ENCODE measurements around the gene PLEKHJ1. TPM values are rescaled to one million over a fixed set of nuclear protein-coding genes. Genes with fewer than 3 reads are reported as not detected.

PLEKHJ1 gene
- total and polyA plus RNA-seq, 12 donors, result 18.1 to 89.5 (median 71.7) TPM

GRCh38 chr19:2233601-2234280 lies 2.4 kb downstream of the PLEKHJ1 start:
- Histone ChIP-seq H3K27ac (peak overlapping the region in 1 of 5 donors; percentile 14), H3K9me3 (replicated peaks in 1 of 3) (no peaks in the 10 kb centered on the region), H3K4me3 (no peak overlapping the region), H3K4me1 (replicated peaks in 1 of 2) (peaks cover 23 to 49% of the 10 kb centered on the region in 2 donors), H3K36me3 (replicated peaks in 1 of 2) (peaks cover 0 to 28% of the 10 kb centered on the region in 2 donors), H3K27me3 (no peaks in the 10 kb centered on the region)
- 75 to 84% (median 82%) methylated on average over 15 to 25 of the region's 25 CpGs for WGBS, 4 donors
- no peak for DNase-seq
- no peak for TF ChIP-seq POLR2A (IDR thresholded peaks at IDR 0.05)
- TF ChIP-seq, protein P1, sequence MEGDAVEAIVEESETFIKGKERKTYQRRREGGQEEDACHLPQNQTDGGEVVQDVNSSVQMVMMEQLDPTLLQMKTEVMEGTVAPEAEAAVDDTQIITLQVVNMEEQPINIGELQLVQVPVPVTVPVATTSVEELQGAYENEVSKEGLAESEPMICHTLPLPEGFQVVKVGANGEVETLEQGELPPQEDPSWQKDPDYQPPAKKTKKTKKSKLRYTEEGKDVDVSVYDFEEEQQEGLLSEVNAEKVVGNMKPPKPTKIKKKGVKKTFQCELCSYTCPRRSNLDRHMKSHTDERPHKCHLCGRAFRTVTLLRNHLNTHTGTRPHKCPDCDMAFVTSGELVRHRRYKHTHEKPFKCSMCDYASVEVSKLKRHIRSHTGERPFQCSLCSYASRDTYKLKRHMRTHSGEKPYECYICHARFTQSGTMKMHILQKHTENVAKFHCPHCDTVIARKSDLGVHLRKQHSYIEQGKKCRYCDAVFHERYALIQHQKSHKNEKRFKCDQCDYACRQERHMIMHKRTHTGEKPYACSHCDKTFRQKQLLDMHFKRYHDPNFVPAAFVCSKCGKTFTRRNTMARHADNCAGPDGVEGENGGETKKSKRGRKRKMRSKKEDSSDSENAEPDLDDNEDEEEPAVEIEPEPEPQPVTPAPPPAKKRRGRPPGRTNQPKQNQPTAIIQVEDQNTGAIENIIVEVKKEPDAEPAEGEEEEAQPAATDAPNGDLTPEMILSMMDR (IDR thresholded peaks at IDR 0.05), result no peak
- intact Hi-C loops (cut with DNase I), result loop anchor here (5.0 to 10.0 kb wide), 3 partner anchors 66 to 81 kb away; partner anchors contain the start of gene AP3D1 (in 1 of the 2)

GRCh38 chr19:2232286-2233151 lies 3.6 kb downstream of the PLEKHJ1 start:
- no peak overlapping the region for H3K4me3 ChIP-seq
- intact Hi-C loops (cut with DNase I), result loop anchor here (5.0 to 10.0 kb wide), 3 partner anchors 65 to 82 kb away; partner anchors contain the start of gene AP3D1 (in 1 of the 2)
- H3K36me3 ChIP-seq (replicated peaks in 1 of 2), result peaks cover 0 to 37% of the 10 kb centered on the region in 2 donors
- H3K27ac ChIP-seq, result peak overlapping the region in 2 of 5 donors; percentile 79 to 89
- H3K4me1 ChIP-seq (replicated peaks in 1 of 2), result peaks cover 19 to 37% of the 10 kb centered on the region in 2 donors
- no peak for DNase-seq
- H3K27me3 ChIP-seq, result no peaks in the 10 kb centered on the region
- no peaks in the 10 kb centered on the region for H3K9me3 ChIP-seq (replicated peaks in 1 of 3)
- TF ChIP-seq POLR2A (IDR thresholded peaks at IDR 0.05), result no peak
- TF ChIP-seq, protein P1 (IDR thresholded peaks at IDR 0.05), result no peak
- WGBS, 4 donors, result 78 to 86% (median 84%) methylated on average over 8 to 30 of the region's 30 CpGs

DNA sequence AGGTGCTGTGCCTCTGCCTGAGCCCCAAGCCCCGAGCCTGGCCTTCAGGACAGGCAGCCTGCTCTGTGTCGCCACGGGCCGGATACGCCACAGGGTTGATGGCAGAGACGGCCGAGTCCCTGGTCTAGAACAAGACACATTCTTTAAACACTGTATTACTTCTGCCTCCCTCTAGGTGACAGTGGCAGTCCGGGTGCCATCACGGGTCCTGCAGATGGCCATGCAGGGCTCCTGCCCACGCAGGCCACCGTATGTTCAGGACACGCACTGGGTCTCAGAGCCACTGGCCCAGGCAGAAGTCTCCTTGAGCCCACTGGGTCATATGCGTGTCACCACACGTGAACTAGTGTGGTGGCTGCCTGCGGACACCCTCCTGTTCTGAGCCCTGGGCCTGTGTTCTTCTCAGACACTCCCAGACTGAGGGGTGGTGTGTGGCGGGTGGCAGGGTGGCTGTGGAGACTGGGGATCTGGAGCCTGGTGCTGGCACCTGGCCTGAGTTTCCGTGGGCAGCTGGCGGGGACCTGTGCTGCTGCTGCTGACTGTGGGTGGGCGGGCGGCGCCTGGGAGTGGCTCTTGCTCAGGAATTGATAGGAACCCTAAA lies 4.4 kb downstream of the PLEKHJ1 start:
- peak in 6 of 7 donors; percentile 53 to 78 (median 68) for DNase-seq
- WGBS, 4 donors, result 59 to 80% (median 69%) methylated on average over 1 to 21 of the region's 21 CpGs
- peaks cover 15 to 33% of the 10 kb centered on the region in 2 donors for H3K4me1 ChIP-seq (replicated peaks in 1 of 2)
- H3K36me3 ChIP-seq (replicated peaks in 1 of 2), result peaks cover 0 to 45% of the 10 kb centered on the region in 2 donors
- H3K27me3 ChIP-seq, result no peaks in the 10 kb centered on the region
- intact Hi-C loops (cut with DNase I), result loop anchor here (5.0 to 10.0 kb wide), 3 partner anchors 64 to 83 kb away; partner anchors contain the start of gene AP3D1 (in 1 of the 2)
- H3K27ac ChIP-seq, result peak overlapping the region in 4 of 5 donors; percentile 55 to 89 (median 74)
- no peaks in the 10 kb centered on the region for H3K9me3 ChIP-seq (replicated peaks in 1 of 3)
- TF ChIP-seq, protein P1 (IDR thresholded peaks at IDR 0.05), result peak in 5 of 6 experiments; percentile 5 to 50 (median 45)
- no peak for TF ChIP-seq POLR2A (IDR thresholded peaks at IDR 0.05)
- H3K4me3 ChIP-seq, result no peak overlapping the region

All from adrenal gland (tissue), 12 donors.